HEK293T (cell line): ENCODE data around the gene CBLL1.

Source experiments
- CTCF ChIA-PET: fragments of 350-600 bp; formaldehyde crosslinking; extraction: SDS; loops from one replicate; lab custom pipeline; 2021; ENCODE audit warnings: antibody characterized with exemption, inconsistent platforms; lab: Yijun Ruan, JAX
- POLR2A ChIA-PET: fragments of 350-600 bp; formaldehyde crosslinking; extraction: SDS; loops from one replicate; lab custom pipeline; 2020; ENCODE audit warnings: antibody characterized with exemption, inconsistent platforms; lab: Yijun Ruan, JAX
- DNase-seq: peaks from one replicate; pipeline ENCODE4 v3.0.0; 2012; ENCODE audit warnings: mixed read lengths; ENCODE audit errors: extremely low spot score
- ARNT ChIP-seq: fragments of 450-650 bp; IDR thresholded peaks from 2 replicates; pipeline ENCODE4 v1.6.1; 2017; ENCODE audit warnings: mild to moderate bottlenecking
- BHLHE40 ChIP-seq: fragments of 450-650 bp; IDR thresholded peaks from 2 replicates; pipeline ENCODE4 v1.6.1; 2016; ENCODE audit warnings: mild to moderate bottlenecking, moderate library complexity, borderline replicate concordance
- CTBP1 ChIP-seq: fragments of 450-650 bp; IDR thresholded peaks from 2 replicates; pipeline ENCODE4 v1.6.1; 2016; ENCODE audit warnings: borderline replicate concordance
- ELF4 ChIP-seq: fragments of 450-650 bp; IDR thresholded peaks from 2 replicates; pipeline ENCODE4 v1.6.1; 2017; ENCODE audit warnings: antibody characterized with exemption
- FOXA1 ChIP-seq: fragments of 450-650 bp; IDR thresholded peaks from 2 replicates; pipeline ENCODE4 v1.6.1; 2016; ENCODE audit warnings: mild to moderate bottlenecking
- FOXK2 ChIP-seq: fragments of 450-650 bp; IDR thresholded peaks from 2 replicates; pipeline ENCODE4 v1.6.1; 2016; ENCODE audit warnings: mild to moderate bottlenecking
- FOXM1 ChIP-seq: fragments of 450-650 bp; IDR thresholded peaks from 2 replicates; pipeline ENCODE4 v1.6.1; 2017; ENCODE audit warnings: mild to moderate bottlenecking, borderline replicate concordance
- HDGF ChIP-seq: fragments of 450-650 bp; IDR thresholded peaks from 2 replicates; pipeline ENCODE4 v1.6.1; 2017; ENCODE audit warnings: antibody characterized with exemption, borderline replicate concordance
- L3MBTL2 ChIP-seq: fragments of 450-650 bp; conservative IDR thresholded peaks from 2 replicates; pipeline ENCODE4 v1.6.1; 2016; ENCODE audit warnings: mild to moderate bottlenecking
- LEF1 ChIP-seq: fragments of 450-650 bp; IDR thresholded peaks from 2 replicates; pipeline ENCODE4 v1.6.1; 2017; ENCODE audit warnings: mild to moderate bottlenecking, borderline replicate concordance
- NFRKB ChIP-seq: fragments of 450-650 bp; IDR thresholded peaks from 2 replicates; pipeline ENCODE4 v1.6.1; 2016; ENCODE audit warnings: mild to moderate bottlenecking, moderate library complexity
- PKNOX1 ChIP-seq: fragments of 450-650 bp; IDR thresholded peaks from 2 replicates; pipeline ENCODE4 v1.6.1; 2016
- SP1 ChIP-seq: fragments of 450-650 bp; IDR thresholded peaks from 2 replicates; pipeline ENCODE4 v1.6.1; 2017
- SUZ12 ChIP-seq: fragments of 450-650 bp; IDR thresholded peaks from 2 replicates; pipeline ENCODE4 v1.6.1; 2016; ENCODE audit warnings: mild to moderate bottlenecking
- TARDBP ChIP-seq: fragments of 450-650 bp; IDR thresholded peaks from 2 replicates; pipeline ENCODE4 v1.6.1; 2016
- ZNF384 ChIP-seq: fragments of 450-650 bp; IDR thresholded peaks from 2 replicates; pipeline ENCODE4 v1.6.1; 2016

The CBLL1 gene

GRCh38 chr7:107743567-107744344 lies at the start of gene CBLL1:
Gene CBLL1, plus strand, starts transcription at chr7:107744142. Its CDS starts 22 bp downstream, at chr7:107744164.
- DNase-seq, result peak; percentile 88
- ChIA-PET CTCF (interaction anchor here (0.6 to 2.8 kb wide), 6 partner anchors 11 to 1980 kb away, joined by 3 to 16 read pairs (median 6); no protein-coding TSS in a partner anchor), POLR2A (interaction anchor here (0.6 to 2.0 kb wide), 22 partner anchors 9 to 575 kb away, joined by 3 to 15 read pairs (median 4); partner anchors contain the start of genes DLD and HBP1)
- TF ChIP-seq NFRKB (no peak), BHLHE40 (no peak), FOXM1 (peak; percentile 7; the same call in 1 of the 2 replicates), ELF4 (peak; percentile 87), TARDBP (no peak), CTBP1 (no peak), FOXK2 (peak; percentile 95), FOXA1 (no peak), L3MBTL2 (peak; percentile 34; the same call in 1 of the 2 replicates)

GRCh38 chr7:107694386-107694785 lies 49.6 kb upstream of the CBLL1 start:
- POLR2A ChIA-PET, result no interaction called here
- no peak for DNase-seq
- CTCF ChIA-PET, result no interaction called here
- TF ChIP-seq LEF1, result no peak
- TF ChIP-seq HDGF, result no peak
- no peak for TF ChIP-seq SP1
- TF ChIP-seq BHLHE40, result no peak
- no peak for TF ChIP-seq CTBP1
- no peak for TF ChIP-seq FOXM1
- TF ChIP-seq NFRKB, result no peak
- no peak for TF ChIP-seq ZNF384
- no peak for TF ChIP-seq L3MBTL2
- TF ChIP-seq SUZ12, result no peak
- TF ChIP-seq TARDBP, result no peak
- TF ChIP-seq ARNT, result no peak
- TF ChIP-seq PKNOX1, result no peak
- TF ChIP-seq ELF4, result no peak
- TF ChIP-seq FOXA1, result no peak
- no peak for TF ChIP-seq FOXK2

- DNase-seq, result no peak
- CTCF ChIA-PET, result no interaction called here
- TF ChIP-seq FOXM1, result no peak
- no peak for TF ChIP-seq SP1
- no peak for TF ChIP-seq ZNF384
- no peak for TF ChIP-seq ARNT
- TF ChIP-seq L3MBTL2, result no peak
- no peak for TF ChIP-seq HDGF
- POLR2A ChIA-PET, result no interaction called here
These were observed 47.5 kb upstream of the CBLL1 start for GRCh38 chr7:107696330-107696946.

- ChIA-PET POLR2A (no interaction called here), CTCF (interaction anchor here (0.6 to 1.2 kb wide), 2 partner anchors 9 to 46 kb away, joined by 3 read pairs; partner anchors contain the start of gene CBLL1)
- no peak for DNase-seq
- no peak for TF ChIP-seq NFRKB
- no peak for TF ChIP-seq HDGF
- TF ChIP-seq FOXK2, result no peak
- no peak for TF ChIP-seq FOXA1
- no peak for TF ChIP-seq SP1
- TF ChIP-seq ELF4, result no peak
- no peak for TF ChIP-seq PKNOX1
- no peak for TF ChIP-seq ZNF384
- no peak for TF ChIP-seq L3MBTL2
These were observed 46.5 kb upstream of the CBLL1 start for GRCh38 chr7:107697321-107698049.

- DNase-seq, result no peak
- ChIA-PET POLR2A (no interaction called here), CTCF (no interaction called here)
- no peak for TF ChIP-seq SP1
- TF ChIP-seq NFRKB, result no peak
These were observed 43.4 kb upstream of the CBLL1 start for GRCh38 chr7:107700570-107700969.

GRCh38 chr7:107701191-107701590 lies 42.8 kb upstream of the CBLL1 start:
- ChIA-PET POLR2A (no interaction called here), CTCF (no interaction called here)
- TF ChIP-seq L3MBTL2, result no peak
- TF ChIP-seq SP1, result no peak
- TF ChIP-seq PKNOX1, result no peak
- no peak for TF ChIP-seq SUZ12

More at GRCh38 chr7:107701191-107701590, 42.8 kb upstream of the CBLL1 start:
- no peak for DNase-seq
